Measurements from ENCODE around the gene DUSP7. TPM values are rescaled to one million over a fixed set of nuclear protein-coding genes. Genes with fewer than 3 reads are reported as not detected.

The DUSP7 gene
- polyA plus RNA-seq, 1 of the 3 experiments (the other 2 are of a cell fraction) = 25.8 TPM

DNA sequence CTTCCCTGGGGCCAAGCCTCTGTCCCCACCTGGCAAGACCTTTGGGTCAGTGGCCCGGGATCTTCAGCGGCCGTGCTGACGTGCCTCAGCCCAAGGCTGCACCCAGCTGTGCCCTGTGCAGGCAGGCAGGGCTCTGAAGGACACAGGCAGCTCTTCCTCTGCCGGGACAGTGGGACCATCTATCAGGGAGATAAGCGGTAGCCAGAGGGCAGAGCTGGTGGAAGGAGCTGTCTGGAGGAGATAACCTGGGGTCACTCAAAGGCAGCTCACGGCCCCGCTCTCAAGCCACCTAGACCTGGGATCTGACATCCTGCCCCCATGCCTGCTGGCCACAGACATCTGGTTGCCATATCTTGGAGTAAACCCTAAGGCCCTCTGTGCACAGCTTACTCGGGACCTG is 27.3 kb downstream of the DUSP7 start (continued):
- TF ChIP-seq POLR2AphosphoS5 (IDR thresholded peaks at IDR 0.05; ENCODE audit: low read depth, low read length) (peak; percentile 22; the same call in 1 of the 2 replicates), GABPA (IDR thresholded peaks at IDR 0.05; ENCODE audit: low read depth) (no peak), MXI1 (IDR thresholded peaks at IDR 0.05; ENCODE audit: low read depth, low read length) (no peak), TEAD4 (IDR thresholded peaks at IDR 0.05; ENCODE audit: borderline replicate concordance, insufficient read depth) (no peak), ELF1 (IDR thresholded peaks at IDR 0.05) (no peak), NRF1 (IDR thresholded peaks at IDR 0.05; ENCODE audit: low read depth, low read length) (no peak), GATA2 (CRISPR knock-in tag; IDR thresholded peaks at IDR 0.05) (peak; percentile 99), FOXJ3 (CRISPR knock-in tag; IDR thresholded peaks at IDR 0.05) (peak; percentile 96), EZH2phosphoT487 (IDR thresholded peaks at IDR 0.05; ENCODE audit: borderline replicate concordance, low read depth) (no peak), EP300 (IDR thresholded peaks at IDR 0.05; ENCODE audit: borderline replicate concordance in 1 of 2, low read depth in 1 of 2, low read length in 1 of 2) (peak in 1 of 2 experiments; percentile 98; a peak in 2 of 4 replicates), TCF12 (IDR thresholded peaks at IDR 0.05) (peak; percentile 40; the same call in 1 of the 2 replicates), RXRA (IDR thresholded peaks at IDR 0.05; ENCODE audit: borderline replicate concordance, low read depth) (no peak)
- TF ChIP-seq, protein P1, sequence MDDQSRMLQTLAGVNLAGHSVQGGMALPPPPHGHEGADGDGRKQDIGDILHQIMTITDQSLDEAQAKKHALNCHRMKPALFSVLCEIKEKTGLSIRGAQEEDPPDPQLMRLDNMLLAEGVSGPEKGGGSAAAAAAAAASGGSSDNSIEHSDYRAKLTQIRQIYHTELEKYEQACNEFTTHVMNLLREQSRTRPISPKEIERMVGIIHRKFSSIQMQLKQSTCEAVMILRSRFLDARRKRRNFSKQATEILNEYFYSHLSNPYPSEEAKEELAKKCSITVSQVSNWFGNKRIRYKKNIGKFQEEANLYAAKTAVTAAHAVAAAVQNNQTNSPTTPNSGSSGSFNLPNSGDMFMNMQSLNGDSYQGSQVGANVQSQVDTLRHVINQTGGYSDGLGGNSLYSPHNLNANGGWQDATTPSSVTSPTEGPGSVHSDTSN (IDR thresholded peaks at IDR 0.05) = no peak
- TF ChIP-seq, protein P2, sequence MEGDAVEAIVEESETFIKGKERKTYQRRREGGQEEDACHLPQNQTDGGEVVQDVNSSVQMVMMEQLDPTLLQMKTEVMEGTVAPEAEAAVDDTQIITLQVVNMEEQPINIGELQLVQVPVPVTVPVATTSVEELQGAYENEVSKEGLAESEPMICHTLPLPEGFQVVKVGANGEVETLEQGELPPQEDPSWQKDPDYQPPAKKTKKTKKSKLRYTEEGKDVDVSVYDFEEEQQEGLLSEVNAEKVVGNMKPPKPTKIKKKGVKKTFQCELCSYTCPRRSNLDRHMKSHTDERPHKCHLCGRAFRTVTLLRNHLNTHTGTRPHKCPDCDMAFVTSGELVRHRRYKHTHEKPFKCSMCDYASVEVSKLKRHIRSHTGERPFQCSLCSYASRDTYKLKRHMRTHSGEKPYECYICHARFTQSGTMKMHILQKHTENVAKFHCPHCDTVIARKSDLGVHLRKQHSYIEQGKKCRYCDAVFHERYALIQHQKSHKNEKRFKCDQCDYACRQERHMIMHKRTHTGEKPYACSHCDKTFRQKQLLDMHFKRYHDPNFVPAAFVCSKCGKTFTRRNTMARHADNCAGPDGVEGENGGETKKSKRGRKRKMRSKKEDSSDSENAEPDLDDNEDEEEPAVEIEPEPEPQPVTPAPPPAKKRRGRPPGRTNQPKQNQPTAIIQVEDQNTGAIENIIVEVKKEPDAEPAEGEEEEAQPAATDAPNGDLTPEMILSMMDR (IDR thresholded peaks at IDR 0.05) = no peak
- TF ChIP-seq, protein P3, sequence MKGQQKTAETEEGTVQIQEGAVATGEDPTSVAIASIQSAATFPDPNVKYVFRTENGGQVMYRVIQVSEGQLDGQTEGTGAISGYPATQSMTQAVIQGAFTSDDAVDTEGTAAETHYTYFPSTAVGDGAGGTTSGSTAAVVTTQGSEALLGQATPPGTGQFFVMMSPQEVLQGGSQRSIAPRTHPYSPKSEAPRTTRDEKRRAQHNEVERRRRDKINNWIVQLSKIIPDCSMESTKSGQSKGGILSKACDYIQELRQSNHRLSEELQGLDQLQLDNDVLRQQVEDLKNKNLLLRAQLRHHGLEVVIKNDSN (IDR thresholded peaks at IDR 0.05; ENCODE audit: borderline replicate concordance, low read depth) = no peak
- TF ChIP-seq, protein P4, sequence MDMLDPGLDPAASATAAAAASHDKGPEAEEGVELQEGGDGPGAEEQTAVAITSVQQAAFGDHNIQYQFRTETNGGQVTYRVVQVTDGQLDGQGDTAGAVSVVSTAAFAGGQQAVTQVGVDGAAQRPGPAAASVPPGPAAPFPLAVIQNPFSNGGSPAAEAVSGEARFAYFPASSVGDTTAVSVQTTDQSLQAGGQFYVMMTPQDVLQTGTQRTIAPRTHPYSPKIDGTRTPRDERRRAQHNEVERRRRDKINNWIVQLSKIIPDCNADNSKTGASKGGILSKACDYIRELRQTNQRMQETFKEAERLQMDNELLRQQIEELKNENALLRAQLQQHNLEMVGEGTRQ (IDR thresholded peaks at IDR 0.05; ENCODE audit: borderline replicate concordance, low read depth, low read length) = no peak
- TF ChIP-seq, protein P5, sequence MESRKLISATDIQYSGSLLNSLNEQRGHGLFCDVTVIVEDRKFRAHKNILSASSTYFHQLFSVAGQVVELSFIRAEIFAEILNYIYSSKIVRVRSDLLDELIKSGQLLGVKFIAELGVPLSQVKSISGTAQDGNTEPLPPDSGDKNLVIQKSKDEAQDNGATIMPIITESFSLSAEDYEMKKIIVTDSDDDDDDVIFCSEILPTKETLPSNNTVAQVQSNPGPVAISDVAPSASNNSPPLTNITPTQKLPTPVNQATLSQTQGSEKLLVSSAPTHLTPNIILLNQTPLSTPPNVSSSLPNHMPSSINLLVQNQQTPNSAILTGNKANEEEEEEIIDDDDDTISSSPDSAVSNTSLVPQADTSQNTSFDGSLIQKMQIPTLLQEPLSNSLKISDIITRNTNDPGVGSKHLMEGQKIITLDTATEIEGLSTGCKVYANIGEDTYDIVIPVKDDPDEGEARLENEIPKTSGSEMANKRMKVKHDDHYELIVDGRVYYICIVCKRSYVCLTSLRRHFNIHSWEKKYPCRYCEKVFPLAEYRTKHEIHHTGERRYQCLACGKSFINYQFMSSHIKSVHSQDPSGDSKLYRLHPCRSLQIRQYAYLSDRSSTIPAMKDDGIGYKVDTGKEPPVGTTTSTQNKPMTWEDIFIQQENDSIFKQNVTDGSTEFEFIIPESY (IDR thresholded peaks at IDR 0.05; ENCODE audit: borderline replicate concordance, low read depth) = no peak
